ENCODE results near the gene CDH18.

The CDH18 gene

GRCh38 chr5:19565466-19565865 lies 422.5 kb downstream of the CDH18 start:
- no peak for DNase-seq

- DNase-seq = no peak
Observed at GRCh38 chr5:19564036-19564435, 424.0 kb downstream of the CDH18 start.

- no peak for DNase-seq
Observed at GRCh38 chr5:19555876-19556275, 432.1 kb downstream of the CDH18 start.

- no peak for DNase-seq
Observed at GRCh38 chr5:19555436-19555835, 432.6 kb downstream of the CDH18 start.

DNA sequence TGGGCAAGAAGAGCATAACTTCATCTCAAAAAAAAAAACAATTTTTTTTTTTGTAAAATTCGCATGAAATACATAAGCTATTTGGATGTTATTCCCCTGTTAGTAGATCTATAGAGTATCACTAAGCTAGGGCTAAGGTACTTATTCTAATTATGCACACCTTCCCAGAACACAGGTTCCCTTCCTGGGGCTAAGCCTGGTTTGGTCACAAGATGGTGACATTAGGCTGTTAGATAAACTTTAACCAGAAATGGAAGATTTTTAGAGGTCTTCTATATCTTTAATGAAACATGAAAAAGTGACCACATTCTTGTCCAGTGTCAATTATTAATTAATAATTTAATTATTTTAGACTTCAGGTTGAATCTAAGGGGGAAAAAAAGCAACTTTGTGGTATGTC lies 433.5 kb downstream of the CDH18 start:
- DNase-seq = no peak

DNA sequence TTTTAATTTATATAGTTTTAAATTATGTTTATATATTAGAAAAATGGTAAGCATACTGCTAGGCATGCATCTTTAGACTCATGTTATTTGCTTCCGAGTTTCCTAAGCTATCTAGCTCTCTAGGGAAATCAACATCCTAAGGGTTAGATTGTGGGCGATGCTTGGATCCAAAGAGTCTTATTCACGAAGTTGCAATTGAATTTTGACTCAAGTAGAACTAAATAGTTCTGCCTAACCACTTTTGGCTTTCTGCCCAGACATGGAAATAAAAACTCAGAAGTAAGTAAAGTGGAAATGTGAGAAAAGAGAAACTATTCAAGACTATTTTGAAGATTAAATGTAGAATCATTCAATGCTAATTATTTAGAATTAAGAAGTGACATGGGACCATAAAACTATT lies 440.4 kb downstream of the CDH18 start:
- DNase-seq = no peak

GRCh38 chr5:19546521-19546920 lies 441.5 kb downstream of the CDH18 start:
- DNase-seq = no peak

GRCh38 chr5:19538607-19539006 lies 449.4 kb downstream of the CDH18 start:
- DNase-seq = no peak

GRCh38 chr5:19536387-19536786 lies 451.6 kb downstream of the CDH18 start:
- no peak for DNase-seq

- DNase-seq = no peak
Observed at GRCh38 chr5:19534751-19535150, 453.2 kb downstream of the CDH18 start.

DNA sequence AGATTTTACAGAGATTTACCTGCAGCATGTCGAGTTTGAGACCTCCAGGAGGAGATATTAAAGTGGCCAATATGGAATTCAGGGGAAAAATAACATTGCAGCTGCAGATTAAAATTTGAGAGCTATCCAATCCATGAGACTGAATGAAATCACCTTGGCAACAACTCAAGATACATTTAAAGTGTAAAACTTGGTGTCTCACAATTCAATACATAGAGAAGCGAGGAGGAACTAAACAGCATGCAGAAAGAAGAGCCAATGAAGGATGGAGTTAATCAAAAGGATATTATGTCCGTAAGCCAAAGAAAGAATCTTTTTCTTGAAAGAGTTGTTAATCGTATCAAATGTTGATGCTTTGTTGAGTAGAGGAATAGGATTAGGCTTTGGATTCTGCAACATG lies 455.1 kb downstream of the CDH18 start:
- DNase-seq = no peak

GRCh38 chr5:19531374-19531952 lies 456.5 kb downstream of the CDH18 start:
- DNase-seq = no peak

DNA sequence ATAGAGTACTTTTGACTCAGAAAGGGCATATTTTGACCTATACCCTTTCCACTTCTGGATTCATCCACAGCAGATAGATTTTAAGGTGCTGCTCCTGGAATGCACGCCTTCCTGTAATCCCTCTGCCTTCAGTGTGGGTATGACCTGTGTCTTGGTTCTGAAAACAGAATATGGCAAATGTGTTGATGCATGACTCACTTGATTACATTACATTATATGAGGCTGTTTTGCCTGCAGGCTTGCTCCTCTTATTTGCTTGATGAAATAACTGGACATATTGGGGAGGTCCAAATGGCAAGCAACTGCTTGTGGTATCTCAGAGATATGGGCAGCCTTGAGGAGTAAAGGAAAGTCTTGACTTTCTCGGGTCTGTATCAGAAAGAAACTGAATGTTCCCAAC lies 468.6 kb downstream of the CDH18 start:
- DNase-seq = no peak

DNA sequence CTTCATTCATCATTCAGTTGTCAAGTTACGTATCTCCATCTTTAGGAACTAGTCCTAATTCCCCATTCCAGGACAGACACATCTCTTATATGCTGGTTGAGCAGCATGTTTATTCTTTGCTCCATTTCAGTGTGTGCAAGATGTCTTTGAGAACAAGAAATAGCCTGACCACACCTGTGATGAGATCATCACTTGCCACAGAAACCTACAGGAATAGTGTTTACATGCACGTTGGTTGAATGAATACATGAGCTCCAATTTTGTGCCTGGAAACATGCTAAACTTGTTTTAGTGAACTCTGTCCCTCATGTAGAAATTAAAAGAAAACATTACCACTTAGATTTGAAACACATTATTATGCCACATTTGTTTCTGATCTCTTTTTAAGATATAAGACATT lies 489.1 kb downstream of the CDH18 start:
- no peak for DNase-seq

GRCh38 chr5:19497229-19497815 lies 490.7 kb downstream of the CDH18 start:
- DNase-seq = no peak

DNA sequence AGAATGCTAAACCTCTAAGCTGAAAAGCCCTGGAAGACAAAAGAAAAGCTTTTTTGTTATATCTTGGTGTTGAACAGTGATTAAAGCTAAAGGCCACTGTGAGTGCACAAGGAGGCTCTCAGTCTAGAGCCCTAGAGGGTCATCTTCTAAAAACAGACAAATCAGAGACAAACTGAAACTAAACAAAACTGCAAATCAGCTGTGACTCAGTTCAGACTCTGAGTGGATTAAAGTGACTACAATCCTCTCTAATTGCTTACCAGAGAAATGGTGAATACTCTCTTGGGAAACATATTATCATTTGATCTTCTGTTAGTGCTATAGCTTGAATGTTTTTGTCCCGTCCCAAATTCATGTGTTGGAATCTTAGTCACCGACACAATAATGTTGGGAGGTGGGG lies 491.9 kb downstream of the CDH18 start:
- DNase-seq = no peak

GRCh38 chr5:19492861-19493260 lies 495.1 kb downstream of the CDH18 start:
- no peak for DNase-seq

DNA sequence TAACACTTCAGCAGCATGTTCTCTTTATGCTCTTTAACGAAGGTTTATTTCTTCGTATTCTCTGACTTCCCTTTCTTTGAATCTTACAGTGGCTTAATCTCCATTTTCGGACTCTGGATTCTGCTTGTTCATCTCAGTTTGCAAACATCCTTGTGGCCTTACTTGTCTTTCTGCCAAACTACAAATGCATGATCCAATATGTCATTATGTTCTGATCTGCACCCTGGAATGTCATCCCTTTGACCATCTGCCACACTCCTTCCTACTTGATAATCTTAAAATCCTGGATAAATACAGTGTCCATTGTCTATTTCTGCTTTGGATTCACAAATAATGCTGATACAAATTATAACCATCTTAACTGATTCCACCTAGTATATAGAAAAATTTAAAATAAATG lies 499.2 kb downstream of the CDH18 start:
- DNase-seq = no peak

- DNase-seq = no peak
Observed at GRCh38 chr5:19487480-19487879, 500.5 kb downstream of the CDH18 start.

GRCh38 chr5:19479562-19479961 lies 508.4 kb downstream of the CDH18 start:
- DNase-seq = no peak

GRCh38 chr5:19462019-19462418 lies 526.0 kb downstream of the CDH18 start:
- no peak for DNase-seq

DNA sequence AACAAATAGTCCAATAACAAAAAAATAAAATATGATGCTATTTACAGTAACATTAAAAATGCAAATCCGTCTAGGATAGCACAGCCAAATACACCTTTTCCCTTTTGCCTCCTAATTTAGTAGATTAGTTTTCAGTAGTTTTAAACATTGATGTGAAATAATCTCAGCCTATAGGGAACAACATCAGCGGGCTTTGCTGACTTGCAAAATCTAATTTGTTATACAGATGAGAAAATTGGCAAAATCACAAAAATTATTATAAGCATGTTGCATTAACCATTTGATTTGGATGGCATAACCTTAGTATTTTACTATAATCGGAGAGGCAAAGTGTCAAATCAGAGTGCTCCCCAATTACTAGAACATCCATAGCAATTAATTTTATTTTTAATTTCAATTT lies 563.5 kb downstream of the CDH18 start:
- no peak for DNase-seq
